Activated naive CD4-positive, alpha-beta T cell treated with anti-CD3 and anti-CD28 coated beads, Interleukin-2, amount 10 ng/mL, durations not matched to agents 5 hours and 36 hours (primary cell): ENCODE data around the gene ZNF416. TPM values are rescaled to one million over a fixed set of nuclear protein-coding genes. Genes with fewer than 3 reads are reported as not detected.

Experiments used
- total RNA-seq, 2 experiments: library from RNA; stranded (reverse); gene quantifications; one replicate each; pipeline ENCODE4 v1.2.3, GENCODE V29; 2021

ZNF416 gene
- 1 to 10 TPM; 7.4 to 8.5 TPM for total RNA-seq

DNA sequence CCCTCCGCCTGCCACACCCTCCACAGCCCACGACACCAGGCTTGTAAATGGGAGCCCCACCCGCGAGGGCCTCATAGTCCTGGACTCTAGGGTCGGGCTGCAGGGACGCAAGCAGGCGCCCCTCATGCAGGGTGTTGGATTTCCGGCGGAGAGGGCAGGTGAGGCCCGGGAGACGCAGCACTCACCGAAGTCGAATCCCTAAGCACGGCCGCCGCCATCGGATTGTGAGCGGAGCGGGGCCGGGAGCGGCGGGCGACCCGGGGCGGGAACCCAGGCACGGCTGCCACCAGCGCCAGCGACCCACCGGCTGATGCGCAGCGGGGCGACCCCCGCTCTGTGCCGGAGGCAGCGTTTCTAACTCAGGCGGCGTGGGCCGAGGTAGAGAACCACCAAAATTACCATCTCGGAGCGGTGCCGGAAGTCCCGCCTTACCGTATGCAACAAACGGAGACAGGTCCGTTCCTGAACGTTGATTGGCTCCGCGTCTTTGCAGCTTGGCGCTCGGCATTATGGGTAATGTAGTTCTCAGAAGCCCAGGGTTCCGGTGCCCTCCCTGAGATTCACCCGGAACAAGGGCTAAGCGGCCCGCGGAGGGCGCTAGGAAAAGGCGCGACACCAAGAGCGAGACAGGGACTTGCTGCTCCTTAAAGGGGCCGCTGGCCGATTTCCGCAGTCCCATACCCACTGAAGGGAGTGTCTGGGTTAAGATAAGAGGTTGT, at the start of gene ZNF416:
Gene ZNF416 (minus strand): TSS at position 425 of the 719 bp plus-strand sequence. CDS start 207 bp downstream, at position 218.

DNA sequence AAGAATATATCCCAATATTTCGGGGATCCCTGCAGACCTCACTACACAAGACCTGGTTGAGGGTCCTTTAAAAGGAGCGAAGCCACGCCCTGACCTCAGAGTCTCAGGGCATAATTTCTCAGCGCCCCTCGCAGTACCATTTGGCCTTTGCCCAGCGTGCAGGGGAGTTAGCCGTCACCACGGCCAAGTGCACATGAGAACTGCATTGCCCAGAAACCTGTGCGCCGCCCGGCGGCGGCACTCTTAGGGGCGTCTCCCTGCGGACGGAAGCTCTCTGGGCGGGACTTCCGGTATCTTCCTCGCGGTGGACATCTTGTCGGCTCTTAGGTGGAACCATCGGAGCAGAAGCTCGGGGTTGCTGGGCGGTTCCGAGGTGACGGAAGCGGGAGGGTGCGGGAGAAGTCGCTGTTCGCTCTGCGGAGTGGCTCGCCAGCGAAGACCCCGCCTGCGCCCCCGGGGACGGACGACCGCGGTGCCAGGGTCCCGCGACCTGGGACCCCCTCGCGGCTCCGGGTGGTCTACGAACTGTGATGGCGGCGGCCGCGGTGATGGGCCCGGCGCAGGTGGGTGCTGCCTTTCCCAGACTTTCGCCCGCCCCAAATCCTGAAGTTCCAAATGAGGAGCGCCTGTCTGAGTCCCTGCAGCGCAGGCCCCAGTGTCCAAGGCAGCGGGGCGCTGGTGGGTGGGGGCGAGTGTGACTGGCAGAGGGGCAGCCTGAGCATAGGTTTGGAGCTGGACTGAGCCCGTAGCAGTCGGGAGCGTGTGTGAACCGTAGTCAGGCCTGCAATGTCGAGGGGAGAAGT, 35.4 kb upstream of the ZNF416 start, which contains the start of gene ZNF134:
Gene ZNF134 (plus strand): TSS at position 302 of the 803 bp plus-strand sequence. CDS start 5,227 bp downstream, outside the sequence.

DNA sequence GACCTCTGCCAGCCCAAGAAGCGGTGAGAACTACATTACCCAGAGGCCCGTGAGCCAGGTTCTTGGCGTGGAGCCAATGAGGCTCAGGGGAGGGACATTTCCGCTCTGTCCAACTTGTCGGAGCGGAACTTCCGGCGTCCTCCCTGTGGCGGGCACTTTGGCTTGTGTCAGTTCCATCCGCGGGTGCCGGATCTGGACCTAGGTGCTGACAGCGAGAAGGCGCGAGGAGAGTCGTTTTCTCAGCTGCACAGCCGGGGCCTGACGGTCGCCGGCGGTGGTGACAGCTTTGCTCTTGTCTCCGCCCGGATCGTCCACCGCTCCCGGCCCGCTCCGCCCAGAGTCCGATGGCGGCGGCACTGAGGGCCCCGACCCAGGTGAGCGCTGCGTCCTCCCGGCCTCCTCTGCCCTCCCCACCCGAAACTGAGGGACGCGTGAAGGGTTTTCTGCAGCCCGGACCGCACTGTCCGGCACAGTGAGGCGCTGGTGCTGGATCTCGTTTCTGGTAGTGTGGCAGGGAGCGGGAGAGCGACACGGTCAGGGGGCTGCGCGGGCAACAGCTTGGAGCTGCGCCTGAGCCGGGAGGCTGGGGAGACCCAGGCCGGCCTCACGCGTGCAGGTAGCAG, 21.2 kb upstream of the ZNF416 start, which contains the start of gene ZNF530:
Gene ZNF530 (plus strand): TSS at position 125 of the 623 bp plus-strand sequence. CDS start 4,461 bp downstream, outside the sequence.

DNA sequence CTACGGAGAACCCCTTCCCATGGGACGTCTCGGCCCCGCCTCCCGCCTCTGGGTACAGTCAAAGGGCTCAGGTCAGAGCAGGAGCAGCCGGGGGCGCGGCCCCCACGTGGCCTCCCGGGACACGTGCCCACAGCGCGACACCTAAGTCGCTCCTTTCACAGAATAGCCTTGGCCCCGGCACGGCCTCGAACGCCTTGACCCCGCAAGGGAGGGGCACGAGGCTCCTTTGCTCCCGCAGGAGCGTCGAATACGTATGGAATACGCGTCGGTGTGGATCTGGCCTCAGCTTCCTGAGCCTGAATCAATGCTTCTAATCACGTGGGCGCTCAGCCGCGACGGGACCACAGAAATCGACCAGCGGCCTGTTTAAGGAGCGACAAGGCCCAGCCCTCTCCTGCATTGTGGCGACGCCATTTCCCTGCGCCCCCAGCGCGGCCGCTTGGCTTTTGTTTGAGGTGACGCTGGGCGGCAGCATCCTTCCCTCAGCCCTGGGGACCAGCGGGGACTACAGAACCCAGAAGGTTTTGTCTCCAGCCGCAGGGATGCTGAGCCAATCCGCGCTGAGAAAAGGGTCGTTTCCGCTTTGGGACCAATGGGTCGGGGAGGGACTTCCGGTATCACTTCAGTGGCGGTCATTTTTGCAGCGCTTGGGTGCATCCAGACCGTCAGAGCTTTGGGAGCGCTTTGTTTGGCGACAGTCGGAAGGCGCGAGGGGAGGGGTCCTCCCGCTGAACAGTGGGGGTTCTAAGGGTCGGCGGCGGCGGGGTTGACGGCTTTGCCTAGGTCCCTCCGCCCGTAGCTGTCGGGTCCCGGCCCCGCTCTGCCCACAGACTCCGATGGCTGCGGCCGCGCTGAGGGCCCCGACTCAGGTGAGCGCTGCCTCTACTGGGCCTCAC, 5.1 kb upstream of the ZNF416 start, which contains the start of gene ZIK1:
Gene ZIK1 (plus strand): TSS at position 625 of the 896 bp plus-strand sequence. CDS start 212 bp downstream, at position 837.

DNA sequence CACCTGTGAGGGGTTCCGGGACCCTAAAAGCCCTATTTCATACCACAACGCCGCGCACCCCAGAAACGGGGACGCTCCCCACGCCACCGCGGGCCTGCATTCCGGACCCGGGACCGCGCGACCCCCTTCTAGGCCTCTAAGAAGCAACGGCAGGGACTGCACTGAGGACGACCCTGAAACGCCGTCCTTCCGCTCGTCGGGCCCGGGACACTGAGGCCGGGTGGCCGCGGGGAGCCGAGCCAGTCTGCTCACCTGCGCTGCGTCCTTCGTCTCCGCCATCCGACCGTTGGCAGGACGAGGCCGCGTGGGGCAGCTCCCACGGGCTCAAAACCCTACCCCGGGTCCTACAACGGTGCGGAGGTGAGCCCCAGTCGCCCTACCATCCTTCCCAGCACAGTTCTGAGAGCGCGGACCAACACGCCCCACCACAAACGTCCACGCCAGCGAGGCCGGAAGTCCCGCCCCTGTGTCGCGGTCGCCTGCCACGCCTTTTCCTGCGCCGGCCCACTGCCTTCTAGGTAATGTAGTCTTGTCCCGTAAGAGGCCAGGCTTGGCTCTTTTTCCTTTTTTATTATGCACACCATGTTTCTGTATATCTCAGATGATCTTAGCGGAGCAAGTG, 19.2 kb downstream of the ZNF416 start, which contains the start of gene ZNF550:
Gene ZNF550 (minus strand): TSS at position 460 of the 622 bp plus-strand sequence. CDS start 181 bp downstream, at position 279.

DNA sequence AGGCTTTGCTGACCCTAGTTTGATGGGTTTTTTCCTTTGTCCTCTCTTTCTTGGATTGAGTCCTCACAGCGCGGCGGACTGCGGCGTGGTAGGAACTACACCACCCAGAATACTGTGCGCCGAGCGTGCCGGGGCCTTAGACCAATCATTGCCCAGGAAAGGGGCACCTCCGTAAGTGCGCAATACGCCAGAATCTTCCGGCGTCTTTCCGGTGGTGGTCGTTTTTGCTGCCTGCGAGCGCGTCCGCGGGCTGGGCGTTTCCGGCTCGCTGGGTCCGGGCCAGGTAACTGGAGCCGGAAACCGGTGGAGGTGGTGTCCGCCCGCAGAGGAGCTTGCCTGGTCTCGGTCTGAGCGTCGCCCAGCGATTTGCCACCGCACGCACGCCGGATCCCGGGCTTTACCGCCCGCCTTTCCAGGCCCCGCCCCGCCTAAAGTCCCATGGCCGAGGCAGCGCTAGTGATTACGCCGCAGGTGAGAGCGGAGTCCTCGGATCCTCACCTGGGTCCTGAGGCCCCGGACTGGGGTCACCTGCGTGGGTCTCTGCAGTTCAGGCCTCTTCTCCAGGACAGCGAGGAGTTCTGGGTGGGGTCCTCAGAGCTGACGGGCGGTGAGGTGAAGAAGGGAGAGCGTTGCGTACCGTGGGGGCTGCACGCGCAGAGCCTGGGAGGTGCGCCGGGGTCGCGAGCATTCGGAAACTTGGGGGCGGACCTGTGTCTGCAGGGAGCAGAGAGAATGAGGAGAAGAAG, 51.4 kb downstream of the ZNF416 start, which contains the start of gene ZNF549:
Gene ZNF549 (plus strand): TSS at position 221 of the 746 bp plus-strand sequence. CDS start 218 bp downstream, at position 439.

Other genes starting within 250 kb of the ZNF416 start
- gene ZNF304, start 227.6 kb downstream of the ZNF416 start, total RNA-seq = 1 to 10 TPM; 8.7 to 9.3 TPM
- 10 to 100 TPM in 1 of 2 experiments, 1 to 10 TPM in 1; 9.5 to 10.7 TPM for gene TRAPPC2B, start 215.4 kb downstream of the ZNF416 start, total RNA-seq
- 1 to 10 TPM; 3.8 to 3.9 TPM for gene ZNF547, start 215.4 kb downstream of the ZNF416 start, total RNA-seq
- gene ZNF548, start 189.1 kb downstream of the ZNF416 start, total RNA-seq = 10 to 100 TPM; 40.7 to 42.4 TPM
- 10 to 100 TPM; 13.0 to 14.3 TPM for gene ZNF17, start 167.8 kb downstream of the ZNF416 start, total RNA-seq
- 10 to 100 TPM; 14.1 to 14.7 TPM for gene ZNF749, start 143.6 kb downstream of the ZNF416 start, total RNA-seq
- under 1 TPM; 0.18 to 0.29 TPM for gene VN1R1, start 121.8 kb downstream of the ZNF416 start, total RNA-seq
- gene ZNF772, start 101.3 kb downstream of the ZNF416 start, total RNA-seq = 10 to 100 TPM; 10.9 to 11.4 TPM
- gene ZNF419, start 91.2 kb downstream of the ZNF416 start, total RNA-seq = 10 to 100 TPM; 10.8 to 12.6 TPM
- gene ZNF773, start 79.0 kb downstream of the ZNF416 start, total RNA-seq = 10 to 100 TPM; 11.1 to 11.6 TPM
- gene ZNF549, start 51.6 kb downstream of the ZNF416 start, total RNA-seq = 1 to 10 TPM; 9.5 to 9.8 TPM
- 10 to 100 TPM; 15.8 TPM for gene ZNF550, start 19.0 kb downstream of the ZNF416 start, total RNA-seq
- 1 to 10 TPM; 8.0 to 9.4 TPM for gene ZIK1, start 5.2 kb upstream of the ZNF416 start, total RNA-seq
- 1 to 10 TPM; 7.6 to 8.2 TPM for gene ZNF530, start 21.0 kb upstream of the ZNF416 start, total RNA-seq
- gene ZNF134, start 35.3 kb upstream of the ZNF416 start, total RNA-seq = 10 to 100 TPM; 19.8 to 20.5 TPM
- gene ZNF211, start 54.3 kb upstream of the ZNF416 start, total RNA-seq = 10 to 100 TPM; 18.3 to 21.1 TPM
- gene ZSCAN4, start 90.0 kb upstream of the ZNF416 start, total RNA-seq = not detected
- 10 to 100 TPM; 16.1 to 16.8 TPM for gene ZNF551, start 103.1 kb upstream of the ZNF416 start, total RNA-seq
- 1 to 10 TPM; 2.2 to 2.3 TPM for gene ZNF154, start 130.3 kb upstream of the ZNF416 start, total RNA-seq
- gene ZNF671, start 148.7 kb upstream of the ZNF416 start, total RNA-seq = 10 to 100 TPM; 13.4 to 15.3 TPM
- gene ZNF776, start 167.9 kb upstream of the ZNF416 start, total RNA-seq = 10 to 100 TPM; 15.0 to 17.0 TPM
- 10 to 100 TPM; 26.1 to 26.6 TPM for gene ZNF586, start 190.8 kb upstream of the ZNF416 start, total RNA-seq
- gene ZNF552, start 236.0 kb upstream of the ZNF416 start, total RNA-seq = 10 to 100 TPM in 1 of 2 experiments, 1 to 10 TPM in 1; 9.5 to 11.1 TPM